Stimulated activated CD4-positive, alpha-beta T cell treated with anti-CD3 and anti-CD28 coated beads, TNF-alpha, amount 100 ng/mL, for 24 hours (primary cell): ENCODE results near the gene DEAF1.

Experiments used
- DNase-seq, 3 experiments: peaks; one replicate each; pipeline ENCODE4 v3.0.0-alpha.2; 2020; ENCODE audit warnings: low read depth in 3 of 3

Gene DEAF1

DNA sequence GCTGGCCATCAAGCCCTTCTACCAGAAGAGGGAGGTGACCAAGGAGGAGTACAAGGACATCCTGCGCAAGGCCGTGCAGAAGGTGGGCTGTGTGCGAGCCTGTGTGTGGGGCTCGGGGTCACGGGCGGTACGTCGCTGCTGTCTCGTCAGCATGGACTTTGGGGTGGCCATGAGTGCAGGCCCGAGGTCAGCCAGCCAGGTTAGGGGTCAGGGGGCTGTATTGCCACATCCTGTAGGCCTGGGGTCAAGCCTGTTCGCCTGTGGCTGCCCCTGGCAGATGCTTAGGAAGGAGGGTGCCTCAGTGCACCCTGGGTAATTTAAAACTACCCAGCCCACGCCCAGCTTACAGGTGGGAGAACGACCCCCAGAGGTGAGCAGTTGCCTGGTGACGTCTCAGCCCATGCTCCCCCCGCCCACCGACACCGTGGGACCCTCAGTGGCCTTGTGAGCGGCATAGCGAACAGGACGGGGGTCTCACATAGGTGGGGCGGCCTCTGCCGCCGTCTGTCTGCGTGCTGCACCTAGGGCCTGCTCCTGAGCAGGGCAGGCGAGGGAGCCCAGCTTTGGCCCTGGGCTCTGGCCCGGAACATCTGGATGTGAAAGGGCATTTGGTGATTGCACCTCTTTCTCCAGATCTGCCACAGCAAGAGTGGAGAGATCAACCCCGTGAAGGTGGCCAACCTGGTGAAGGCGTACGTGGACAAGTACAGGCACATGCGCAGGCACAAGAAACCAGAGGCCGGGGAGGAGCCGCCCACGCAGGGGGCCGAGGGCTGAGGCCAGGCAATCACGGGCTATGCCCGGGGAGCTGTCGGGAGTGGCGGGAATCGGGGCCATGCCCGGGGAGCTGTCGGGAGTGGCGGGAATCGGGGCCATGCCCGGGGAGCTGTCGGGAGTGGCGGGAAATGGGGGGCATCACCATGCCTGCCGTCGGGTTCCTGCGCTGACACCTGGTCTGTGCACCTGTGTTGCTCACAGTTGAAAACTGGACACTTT, 83.7 kb downstream of the DEAF1 start:
- DNase-seq, result no peak

DNA sequence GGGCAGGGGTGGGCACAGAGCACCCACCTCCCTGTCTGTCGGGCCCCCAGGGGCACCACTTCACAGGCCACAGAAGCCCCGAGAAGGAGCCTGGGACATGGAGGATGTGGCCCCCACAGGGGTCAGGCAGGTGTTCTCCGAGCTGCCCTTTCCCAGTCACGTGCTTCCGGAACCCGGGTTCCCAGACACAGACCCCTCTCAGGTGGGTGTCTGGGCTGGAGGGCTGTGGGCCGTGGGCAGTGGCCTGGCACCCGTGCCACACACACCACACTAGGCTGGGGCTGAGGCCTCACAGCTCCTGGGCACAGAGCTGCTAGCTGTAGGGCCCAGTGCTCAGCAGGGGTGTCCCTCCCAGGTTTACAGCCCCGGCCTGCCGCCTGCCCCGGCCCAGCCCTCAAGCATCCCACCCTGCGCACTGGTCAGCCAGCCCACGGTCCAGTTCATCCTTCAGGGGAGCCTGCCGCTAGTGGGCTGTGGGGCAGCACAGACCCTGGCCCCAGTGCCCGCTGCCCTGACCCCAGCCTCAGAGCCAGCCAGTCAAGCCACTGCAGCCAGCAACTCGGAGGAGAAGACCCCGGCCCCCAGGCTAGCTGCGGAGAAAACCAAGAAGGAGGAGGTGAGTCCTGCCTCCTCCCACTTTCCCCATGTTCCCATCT, 84.7 kb downstream of the DEAF1 start:
- DNase-seq, result no peak

DNA sequence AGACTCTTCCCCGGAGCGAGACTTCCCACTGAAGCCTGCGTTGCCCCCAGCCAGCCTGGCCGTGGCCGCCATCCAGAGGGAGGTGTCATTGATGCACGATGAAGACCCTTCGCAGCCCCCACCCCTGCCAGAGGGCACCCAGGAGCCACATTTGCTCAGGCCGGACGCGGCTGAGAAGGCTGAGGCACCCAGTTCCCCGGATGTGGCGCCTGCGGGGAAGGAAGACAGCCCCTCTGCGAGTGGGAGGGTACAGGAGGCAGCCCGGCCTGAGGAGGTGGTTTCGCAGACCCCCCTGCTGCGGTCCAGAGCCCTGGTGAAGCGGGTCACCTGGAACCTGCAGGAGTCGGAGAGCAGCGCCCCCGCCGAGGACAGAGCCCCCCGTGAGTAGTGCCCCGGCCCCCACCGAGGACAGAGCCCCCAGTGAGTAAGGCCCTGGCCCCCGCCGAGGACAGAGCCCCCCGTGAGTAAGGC, 85.6 kb downstream of the DEAF1 start:
- DNase-seq, result no peak

DNA sequence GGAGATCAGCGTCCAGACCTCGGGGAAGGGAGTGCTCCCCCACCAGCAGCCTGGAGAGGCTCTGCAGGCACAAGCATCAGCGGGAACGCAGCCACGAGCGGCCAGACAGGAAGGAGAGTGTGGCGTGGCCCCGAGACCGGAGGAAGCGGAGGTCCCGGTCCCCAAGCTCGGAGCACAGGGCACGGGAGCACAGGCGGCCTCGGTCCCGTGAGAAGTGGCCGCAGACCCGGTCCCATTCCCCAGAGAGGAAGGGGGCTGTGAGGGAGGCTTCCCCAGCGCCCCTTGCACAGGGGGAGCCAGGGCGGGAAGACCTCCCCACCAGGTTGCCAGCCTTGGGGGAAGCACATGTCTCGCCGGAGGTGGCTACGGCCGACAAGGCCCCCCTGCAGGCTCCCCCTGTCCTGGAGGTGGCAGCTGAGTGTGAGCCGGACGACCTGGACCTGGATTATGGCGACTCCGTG, 86.2 kb downstream of the DEAF1 start:
- DNase-seq, result no peak

DNA sequence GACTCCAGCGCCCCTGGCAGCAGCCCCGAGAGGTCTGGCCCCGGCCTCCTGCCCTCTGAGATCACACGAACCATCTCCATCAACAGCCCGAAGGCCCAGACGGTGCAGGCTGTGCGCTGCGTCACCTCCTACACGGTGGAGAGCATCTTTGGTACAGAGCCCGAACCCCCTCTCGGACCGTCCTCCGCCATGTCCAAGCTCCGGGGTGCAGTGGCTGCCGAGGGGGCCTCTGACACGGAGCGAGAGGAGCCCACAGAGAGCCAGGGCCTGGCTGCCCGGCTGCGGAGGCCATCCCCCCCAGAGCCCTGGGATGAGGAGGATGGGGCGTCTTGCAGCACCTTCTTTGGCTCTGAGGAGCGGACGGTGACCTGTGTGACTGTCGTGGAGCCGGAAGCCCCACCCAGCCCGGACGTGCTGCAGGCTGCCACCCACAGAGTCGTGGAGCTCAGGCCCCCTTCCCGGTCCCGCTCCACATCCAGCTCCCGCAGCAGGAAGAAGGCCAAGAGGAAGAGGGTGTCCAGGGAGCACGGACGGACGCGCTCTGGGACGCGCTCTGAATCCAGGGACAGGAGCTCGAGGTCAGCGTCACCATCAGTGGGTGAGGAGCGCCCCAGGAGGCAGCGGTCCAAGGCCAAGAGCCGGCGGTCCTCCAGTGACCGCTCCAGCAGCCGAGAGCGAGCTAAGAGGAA, 86.9 kb downstream of the DEAF1 start:
- DNase-seq, result no peak

DNA sequence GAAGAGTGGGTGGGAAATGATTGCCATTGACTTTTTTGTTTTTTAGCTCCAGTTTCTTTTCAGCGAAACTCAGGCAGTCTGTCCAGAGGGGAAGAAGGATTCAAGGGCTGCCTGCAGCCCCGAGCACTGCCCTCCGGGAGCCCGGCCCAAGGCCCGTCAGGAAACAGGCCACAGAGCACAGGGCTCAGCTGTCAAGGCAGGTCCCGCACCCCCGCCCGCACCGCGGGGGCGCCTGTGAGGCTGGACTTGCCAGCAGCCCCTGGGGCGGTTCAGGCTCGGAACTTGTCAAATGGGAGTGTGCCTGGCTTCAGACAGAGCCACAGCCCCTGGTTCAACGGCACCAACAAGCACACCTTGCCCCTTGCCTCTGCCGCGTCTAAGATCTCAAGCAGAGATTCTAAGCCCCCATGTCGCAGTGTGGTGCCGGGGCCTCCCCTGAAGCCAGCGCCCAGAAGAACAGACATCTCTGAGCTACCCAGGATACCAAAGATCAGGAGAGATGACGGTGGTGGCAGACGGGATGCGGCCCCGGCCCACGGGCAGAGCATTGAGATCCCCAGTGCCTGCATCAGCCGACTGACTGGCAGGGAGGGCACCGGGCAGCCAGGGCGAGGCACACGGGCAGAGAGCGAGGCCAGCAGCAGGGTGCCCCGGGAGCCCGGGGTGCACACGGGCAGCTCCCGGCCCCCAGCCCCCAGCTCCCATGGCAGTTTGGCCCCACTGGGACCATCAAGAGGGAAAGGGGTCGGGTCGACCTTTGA, 87.8 kb downstream of the DEAF1 start:
- no peak for DNase-seq

DNA sequence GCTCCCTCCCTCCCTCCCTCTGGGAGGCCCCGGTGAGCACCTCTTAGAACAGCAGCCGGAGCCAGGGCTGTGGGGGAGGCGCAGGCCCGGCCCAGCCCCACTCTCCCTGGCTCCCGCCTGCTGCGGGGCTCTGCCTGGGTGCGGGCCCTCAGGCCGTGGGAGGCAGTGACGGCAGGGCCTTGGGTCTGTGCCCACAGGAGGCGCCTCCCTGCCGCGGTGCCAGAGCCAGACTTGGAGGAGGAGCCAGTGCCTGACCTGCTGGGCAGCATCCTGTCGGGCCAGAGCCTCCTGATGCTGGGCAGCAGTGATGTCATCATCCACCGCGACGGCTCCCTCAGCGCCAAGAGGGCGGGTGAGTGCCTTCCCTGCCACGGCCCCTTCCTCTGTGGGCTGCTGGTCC, 88.8 kb downstream of the DEAF1 start:
- DNase-seq, result no peak

DNA sequence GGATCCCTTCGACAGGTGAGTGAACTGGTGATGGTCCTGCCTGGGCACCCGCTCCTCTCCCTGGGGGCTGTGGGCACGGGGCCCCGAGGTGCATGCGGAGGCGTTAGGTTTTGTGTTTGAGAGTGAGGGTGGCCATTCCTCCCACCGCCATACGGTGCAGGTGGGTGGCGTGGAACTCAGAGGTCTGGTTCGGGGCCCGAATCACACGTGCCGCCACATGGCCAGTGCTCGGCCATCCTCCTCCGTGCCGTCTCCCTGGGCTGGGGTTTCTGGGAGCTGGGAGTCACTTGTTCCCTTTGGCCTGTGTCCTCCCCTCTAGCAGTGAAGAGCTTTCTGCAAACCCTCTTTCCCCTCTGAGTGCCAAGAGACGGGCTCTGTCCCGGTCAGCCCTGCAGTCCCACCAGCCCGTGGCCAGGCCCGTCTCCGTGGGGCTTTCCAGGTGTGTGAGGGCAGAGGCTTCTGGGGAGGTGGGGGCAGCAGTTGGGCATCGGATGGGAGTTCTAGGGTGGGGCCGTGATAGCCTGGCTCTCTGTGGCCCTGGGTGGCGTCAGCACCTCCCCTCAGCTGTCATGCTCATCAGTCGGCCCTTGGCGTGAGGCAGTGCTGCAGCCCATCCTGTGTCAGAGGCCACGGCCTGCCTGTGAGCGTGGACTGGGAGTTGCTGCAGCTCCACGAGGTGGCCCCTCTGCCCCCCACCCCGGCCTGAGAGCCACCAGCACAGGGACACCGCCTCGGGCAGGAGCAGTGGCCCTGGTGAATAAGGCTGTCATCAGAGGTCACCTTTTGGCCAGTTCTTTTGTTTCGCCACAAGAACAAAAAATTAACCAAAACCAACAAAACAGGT, 89.5 kb downstream of the DEAF1 start:
- no peak for DNase-seq

DNA sequence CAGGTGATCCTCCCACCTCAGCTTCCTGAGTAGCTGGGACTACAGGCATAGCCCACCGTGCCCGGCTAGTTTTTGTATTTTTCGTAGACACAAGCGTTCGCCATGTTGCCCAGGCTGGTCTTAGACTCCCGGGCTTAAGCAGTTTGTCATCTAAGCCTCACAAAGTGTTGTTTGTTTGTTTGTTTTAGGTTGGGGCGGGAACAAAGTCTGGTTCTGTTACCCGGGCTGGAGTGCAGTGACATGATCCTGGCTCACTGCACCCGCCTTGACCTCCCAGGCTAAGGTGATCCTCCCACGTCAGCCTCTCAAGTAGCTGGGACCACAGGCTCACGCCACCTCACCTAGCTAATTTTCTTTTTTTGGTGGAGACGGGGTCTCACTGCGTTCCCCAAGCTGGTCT, 91.9 kb downstream of the DEAF1 start:
- DNase-seq, result no peak

DNA sequence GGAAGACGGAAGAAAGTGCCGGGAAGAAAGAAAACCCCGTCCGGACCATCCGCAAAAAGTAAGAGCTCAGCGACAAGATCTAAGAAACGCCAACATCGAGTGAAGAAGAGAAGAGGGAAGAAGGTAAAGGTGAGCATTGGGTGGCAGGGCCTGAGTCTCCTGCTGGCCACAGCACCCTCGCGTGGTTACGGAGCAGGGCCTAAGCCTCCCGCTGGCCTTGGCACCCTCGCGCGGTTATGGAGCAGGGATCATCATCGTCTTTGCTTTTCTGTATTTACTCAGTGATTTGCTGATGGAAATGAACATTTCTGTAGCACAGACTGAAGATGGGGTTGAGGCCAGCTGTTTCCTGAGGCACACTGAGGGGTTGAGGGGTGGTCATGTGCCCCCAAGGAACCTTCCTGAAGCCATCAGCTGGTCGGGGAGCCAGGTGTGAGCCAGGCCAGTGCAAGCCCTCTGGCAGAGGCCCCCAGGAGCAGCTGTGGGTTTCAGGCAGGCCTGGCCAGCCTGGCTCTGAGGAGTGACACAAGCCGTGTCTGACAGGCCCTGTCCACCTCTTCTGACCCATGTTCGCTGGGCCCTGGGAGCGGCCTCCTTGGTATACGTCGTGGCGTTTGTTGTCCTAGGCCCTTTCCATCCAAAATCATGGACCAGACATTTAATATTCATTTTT, 93.3 kb downstream of the DEAF1 start:
- DNase-seq, result no peak

DNA sequence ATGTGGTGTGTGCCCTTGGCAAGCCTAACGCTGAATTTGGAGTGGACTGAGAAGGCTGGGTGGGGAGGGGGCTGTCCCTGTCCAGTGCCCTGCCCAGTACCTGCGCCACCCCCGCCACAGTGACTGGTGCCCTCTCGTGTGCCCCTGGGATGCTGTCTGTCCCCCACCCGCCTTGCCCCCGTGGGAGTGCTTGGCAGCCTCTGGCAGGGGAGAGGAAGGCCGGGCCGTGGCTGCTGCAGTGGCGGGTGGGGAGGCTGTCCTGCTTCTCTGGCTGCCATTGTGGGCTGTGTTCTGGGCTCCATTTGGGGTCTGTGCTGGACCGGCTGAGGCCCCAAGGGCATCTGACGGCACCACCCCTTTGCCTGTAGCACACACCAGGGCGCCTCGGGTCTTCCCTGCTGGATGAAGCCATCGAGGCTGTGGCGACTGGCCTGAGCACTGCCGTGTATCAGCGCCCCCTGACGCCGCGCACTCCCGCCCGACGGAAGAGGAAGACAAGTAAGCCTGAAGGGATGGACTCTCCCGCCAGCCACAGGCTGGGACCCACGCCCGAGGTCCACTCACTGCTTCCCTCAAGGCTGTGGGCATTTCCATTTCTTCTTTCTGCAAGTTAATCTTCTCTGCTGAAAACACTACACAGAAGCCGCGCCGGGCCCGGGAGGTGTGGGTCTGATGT, 96.9 kb downstream of the DEAF1 start:
- no peak for DNase-seq

DNA sequence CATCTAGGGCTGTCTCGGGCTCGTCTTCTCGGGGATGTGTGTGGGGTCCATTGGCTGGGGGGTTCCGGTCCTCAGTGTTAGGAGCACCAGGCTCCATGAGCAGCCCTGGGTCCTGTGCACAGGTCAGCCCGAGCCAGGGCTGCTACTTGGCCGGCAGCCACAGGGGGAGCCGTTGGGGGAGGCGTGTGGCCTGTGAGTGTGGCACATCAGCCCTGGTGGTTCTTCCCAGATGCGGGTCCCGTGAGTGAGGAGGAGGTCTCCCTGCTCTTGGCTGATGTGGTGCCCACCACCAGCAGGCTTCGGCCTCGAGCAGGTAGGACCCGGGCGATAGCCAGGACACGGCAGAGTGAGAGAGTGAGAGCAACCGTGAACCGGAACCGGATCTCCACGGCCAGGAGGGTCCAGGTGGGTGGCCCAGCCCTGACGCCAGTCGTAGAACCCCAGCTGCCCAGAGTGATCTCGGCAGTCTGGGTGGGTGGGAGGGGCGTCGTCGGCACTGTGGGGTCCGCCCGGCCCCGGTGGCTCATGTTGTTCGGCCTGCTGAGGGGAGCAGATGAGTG, 97.8 kb downstream of the DEAF1 start:
- no peak for DNase-seq

DNA sequence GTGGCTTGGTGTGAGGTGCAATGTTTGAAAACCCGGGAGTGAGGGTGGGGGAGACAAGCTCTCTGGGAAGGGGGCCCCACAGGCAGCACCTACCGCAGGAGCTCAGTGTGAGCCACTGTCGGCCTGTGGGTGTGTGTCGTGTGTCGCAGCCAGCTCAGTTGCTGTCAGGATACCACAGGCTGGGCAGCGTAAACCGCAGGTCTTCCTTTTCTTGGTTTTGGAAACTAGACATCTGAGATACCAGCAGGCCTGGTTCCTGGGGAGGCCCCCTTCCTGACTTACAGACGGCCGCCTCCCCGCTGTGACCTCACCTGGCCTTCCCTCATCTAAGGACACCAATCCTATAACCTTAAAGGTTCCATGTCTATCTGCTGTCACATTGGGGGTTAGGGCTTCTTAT, 98.6 kb downstream of the DEAF1 start:
- DNase-seq, result no peak

DNA sequence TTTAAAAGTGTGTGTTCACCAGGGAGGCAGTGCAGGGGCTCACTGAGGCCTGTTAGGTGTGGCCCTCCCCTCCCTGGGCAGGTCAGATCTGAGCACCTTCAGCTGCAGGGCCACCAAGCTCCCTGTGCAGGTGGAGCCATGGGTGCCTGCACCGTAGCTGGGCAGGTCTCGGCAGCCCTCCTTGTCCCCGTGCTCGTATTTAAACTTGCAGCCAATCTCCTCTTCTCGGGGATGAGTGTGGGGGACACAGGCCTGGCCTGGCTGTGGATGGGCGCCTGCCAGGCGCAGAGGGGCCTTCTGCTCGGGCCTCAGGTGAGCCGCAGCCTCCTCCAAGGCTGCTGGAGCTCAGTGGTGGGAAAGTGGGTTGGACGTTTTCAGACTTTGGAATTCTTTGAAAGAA, 99.6 kb downstream of the DEAF1 start:
- DNase-seq, result no peak
